Duodenal mucosa (tissue), 2 donors: ENCODE results near the gene PHF13.

Experiments used
- H3K27ac ChIP-seq: one replicate; pipeline ENCODE4 v1.7.0; 2013; ENCODE audit warnings: low read depth, low read length
- H3K27me3 ChIP-seq, 2 donors: one replicate each; pipeline ENCODE4 v1.7.0; 2013; ENCODE audit warnings: low read length in 2 of 2, control low read depth in 1 of 2; ENCODE audit not compliant: insufficient read depth in 2 of 2, control insufficient read depth in 1 of 2
- H3K36me3 ChIP-seq, 2 donors: one replicate each; pipeline ENCODE4 v1.7.0; 2013; ENCODE audit warnings: low read length in 2 of 2, control low read depth in 1 of 2; ENCODE audit not compliant: insufficient read depth in 2 of 2, control insufficient read depth in 1 of 2
- H3K4me1 ChIP-seq, 2 donors: one replicate each; pipeline ENCODE4 v1.7.0; 2013; ENCODE audit warnings: low read length in 2 of 2, control low read depth in 1 of 2; ENCODE audit not compliant: insufficient read depth in 2 of 2, control insufficient read depth in 1 of 2
- H3K4me3 ChIP-seq, 2 donors: one replicate each; pipeline ENCODE4 v1.7.0; 2013; ENCODE audit warnings: low read length in 2 of 2, low read depth in 1 of 2
- H3K9ac ChIP-seq, 2 donors: one replicate each; pipeline ENCODE4 v1.7.0; 2013; ENCODE audit warnings: low read length in 2 of 2, low read depth in 1 of 2
- H3K9me3 ChIP-seq, 2 donors: one replicate each; pipeline ENCODE4 v1.7.0; 2013; ENCODE audit warnings: low read length in 2 of 2, control low read depth in 1 of 2; ENCODE audit not compliant: control insufficient read depth in 1 of 2

The PHF13 gene

GRCh38 chr1:6601923-6602668 lies 11.4 kb upstream of the PHF13 start:
- Histone ChIP-seq H3K9ac (peak overlapping the region; percentile 87 to 90), H3K27ac (peak overlapping the region; percentile 97), H3K36me3 (peaks cover 8 to 22% of the 10 kb centered on the region in 2 donors), H3K27me3 (no peaks in the 10 kb centered on the region), H3K4me1 (peaks cover 21 to 35% of the 10 kb centered on the region in 2 donors), H3K4me3 (peak overlapping the region; percentile 71 to 95), H3K9me3 (no peaks in the 10 kb centered on the region)

- Histone ChIP-seq H3K4me3 (peak within 1 kb of the TSS; percentile 71 to 95), H3K27ac (peak within 1 kb of the TSS; percentile 97), H3K9me3 (no peaks in the 10 kb centered on the region), H3K36me3 (peaks cover 3 to 15% of the 10 kb centered on the region in 2 donors), H3K9ac (peak within 1 kb of the TSS; percentile 90 to 93), H3K4me1 (peaks cover 18 to 35% of the 10 kb centered on the region in 2 donors), H3K27me3 (no peaks in the 10 kb centered on the region)
Observed at GRCh38 chr1:6602669-6603237, 10.8 kb upstream of the PHF13 start, which contains the start of gene KLHL21. Gene KLHL21, minus strand, starts transcription at chr1:6602869. Its CDS starts 52 bp downstream, at chr1:6602817.

- peaks cover 18 to 35% of the 10 kb centered on the region in 2 donors for H3K4me1 ChIP-seq
- H3K9me3 ChIP-seq, result no peaks in the 10 kb centered on the region
- peak overlapping the region; percentile 97 for H3K27ac ChIP-seq
- peak overlapping the region; percentile 71 to 77 for H3K4me3 ChIP-seq
- H3K36me3 ChIP-seq, result peaks cover 0 to 10% of the 10 kb centered on the region in 2 donors
- H3K27me3 ChIP-seq, result no peaks in the 10 kb centered on the region
- H3K9ac ChIP-seq, result peak overlapping the region; percentile 76 to 93
Observed at GRCh38 chr1:6603238-6603914, 10.2 kb upstream of the PHF13 start.

- Histone ChIP-seq H3K4me1 (peaks cover 18 to 32% of the 10 kb centered on the region in 2 donors), H3K9ac (peak overlapping the region; percentile 76 to 93), H3K27ac (peak overlapping the region; percentile 97), H3K9me3 (no peaks in the 10 kb centered on the region), H3K4me3 (peak overlapping the region; percentile 71 to 77), H3K36me3 (peaks cover 0 to 6% of the 10 kb centered on the region in 2 donors), H3K27me3 (no peaks in the 10 kb centered on the region)
Observed at GRCh38 chr1:6603915-6604558, 9.5 kb upstream of the PHF13 start.

GRCh38 chr1:6612641-6613360 lies 730 bp upstream of the PHF13 start:
- no peaks in the 10 kb centered on the region for H3K9me3 ChIP-seq
- peak overlapping the region; percentile 89 for H3K27ac ChIP-seq
- H3K4me3 ChIP-seq, result peak overlapping the region; percentile 82 to 93
- no peaks in the 10 kb centered on the region for H3K27me3 ChIP-seq
- peak overlapping the region; percentile 90 to 92 for H3K9ac ChIP-seq
- H3K36me3 ChIP-seq, result no peaks in the 10 kb centered on the region
- peaks cover 4% of the 10 kb centered on the region in 2 donors for H3K4me1 ChIP-seq

- peak overlapping the region; percentile 51 to 61 for H3K9ac ChIP-seq
- H3K36me3 ChIP-seq, result peaks cover 0 to 2% of the 10 kb centered on the region in 2 donors
- no peaks in the 10 kb centered on the region for H3K27me3 ChIP-seq
- H3K27ac ChIP-seq, result peak overlapping the region; percentile 75
- H3K4me3 ChIP-seq, result peak overlapping the region; percentile 63 to 69
- H3K4me1 ChIP-seq, result peaks cover 4% of the 10 kb centered on the region in 2 donors
- no peaks in the 10 kb centered on the region for H3K9me3 ChIP-seq
Observed at GRCh38 chr1:6614019-6614928, 743 bp downstream of the PHF13 start.

GRCh38 chr1:6614929-6615785 lies 1.6 kb downstream of the PHF13 start:
- peaks cover 4% of the 10 kb centered on the region in 2 donors for H3K4me1 ChIP-seq
- peak overlapping the region; percentile 48 to 60 for H3K4me3 ChIP-seq
- H3K9ac ChIP-seq, result peak overlapping the region in 1 of 2 donors; percentile 54
- H3K36me3 ChIP-seq, result peaks cover 4 to 10% of the 10 kb centered on the region in 2 donors
- no peaks in the 10 kb centered on the region for H3K27me3 ChIP-seq
- no peak overlapping the region for H3K27ac ChIP-seq
- H3K9me3 ChIP-seq, result no peaks in the 10 kb centered on the region

GRCh38 chr1:6619045-6619444 lies 5.5 kb downstream of the PHF13 start:
- Histone ChIP-seq H3K27me3 (no peaks in the 10 kb centered on the region), H3K36me3 (peaks cover 8 to 36% of the 10 kb centered on the region in 2 donors), H3K9me3 (no peaks in the 10 kb centered on the region), H3K9ac (no peak overlapping the region), H3K4me1 (no peaks in the 10 kb centered on the region), H3K27ac (no peak overlapping the region), H3K4me3 (no peak overlapping the region)
